ENCODE results near the gene ANO6.
A peak's percentile ranks its signal among the peaks of the same experiment; 100 is the strongest.

Gene ANO6

DNA sequence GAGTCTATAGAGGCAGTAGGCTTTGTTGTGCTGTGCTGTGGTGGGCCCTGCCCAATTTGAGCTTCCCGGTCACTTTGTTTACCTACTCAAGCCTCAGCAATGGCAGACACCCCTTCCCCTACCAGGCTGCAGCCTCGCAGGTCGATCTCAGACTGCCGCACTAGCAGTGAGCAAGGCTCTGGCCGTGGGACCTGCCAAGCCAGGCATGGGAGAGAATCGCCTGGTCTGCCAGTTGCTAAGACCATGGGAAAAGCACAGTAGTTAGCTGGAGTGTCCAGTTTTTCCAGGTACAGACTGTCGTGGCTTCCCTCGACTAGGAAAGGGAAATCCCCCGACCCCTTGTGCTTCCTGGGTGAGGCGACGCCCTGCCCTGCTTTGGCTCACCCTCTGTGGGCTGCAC is 26.3 kb downstream of the ANO6 start:
- Histone ChIP-seq H3K4me3 (ENCODE audit: low read depth, low read length) (no peak overlapping the region), H3K79me2 (ENCODE audit: control insufficient read depth, insufficient read depth, low read length, unreplicated experiment) (peaks cover 51% of the 10 kb centered on the region), H3K27ac (ENCODE audit: low read depth, low read length) (no peak overlapping the region), H3K4me1 (ENCODE audit: control insufficient read depth, insufficient read depth, low read length, unreplicated experiment) (peaks cover 13% of the 10 kb centered on the region), H3K27me3 (ENCODE audit: insufficient read depth, low read length) (no peaks in the 10 kb centered on the region), H3K36me3 (ENCODE audit: insufficient read depth, low read length) (no peaks in the 10 kb centered on the region), H2AFZ (ENCODE audit: low read length, unreplicated experiment) (no peak overlapping the region)

DNA sequence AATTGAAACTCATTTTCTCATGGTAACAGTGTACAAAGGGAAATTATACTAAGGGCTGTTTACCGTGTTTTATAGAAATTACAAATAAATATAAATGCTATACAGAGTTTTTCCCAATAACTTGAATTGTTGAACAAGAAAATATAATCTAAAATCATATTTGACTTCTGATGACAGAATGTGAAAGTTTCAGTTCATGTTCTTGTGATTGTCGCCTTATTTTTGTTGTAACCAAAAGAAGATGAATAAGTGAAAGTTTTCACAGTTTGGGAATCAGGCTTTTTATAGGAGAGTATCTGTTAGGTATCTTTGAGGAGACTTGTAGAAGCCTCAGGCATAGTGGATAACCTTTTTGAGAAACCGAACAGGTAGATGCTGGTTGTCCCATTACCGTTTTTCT is 28.1 kb downstream of the ANO6 start:
- Histone ChIP-seq H2AFZ (ENCODE audit: low read length, unreplicated experiment) (peak overlapping the region; percentile 24), H3K36me3 (ENCODE audit: insufficient read depth, low read length) (no peaks in the 10 kb centered on the region), H3K27me3 (ENCODE audit: insufficient read depth, low read length) (no peaks in the 10 kb centered on the region), H3K79me2 (ENCODE audit: control insufficient read depth, insufficient read depth, low read length, unreplicated experiment) (peaks cover 63% of the 10 kb centered on the region), H3K4me3 (ENCODE audit: low read depth, low read length) (peak overlapping the region; percentile 54), H3K4me1 (ENCODE audit: control insufficient read depth, insufficient read depth, low read length, unreplicated experiment) (peaks cover 13% of the 10 kb centered on the region), H3K27ac (ENCODE audit: low read depth, low read length) (peak overlapping the region; percentile 65; the same call in 1 of the 2 replicates)

GRCh38 chr12:45244561-45245343 is 28.9 kb downstream of the ANO6 start:
- Histone ChIP-seq H3K36me3 (ENCODE audit: insufficient read depth, low read length) (no peaks in the 10 kb centered on the region), H3K27me3 (ENCODE audit: insufficient read depth, low read length) (no peaks in the 10 kb centered on the region), H3K4me3 (ENCODE audit: low read depth, low read length) (peak overlapping the region; percentile 54), H2AFZ (ENCODE audit: low read length, unreplicated experiment) (peak overlapping the region; percentile 61), H3K79me2 (ENCODE audit: control insufficient read depth, insufficient read depth, low read length, unreplicated experiment) (peaks cover 59% of the 10 kb centered on the region), H3K4me1 (ENCODE audit: control insufficient read depth, insufficient read depth, low read length, unreplicated experiment) (peaks cover 13% of the 10 kb centered on the region), H3K27ac (ENCODE audit: low read depth, low read length) (peak overlapping the region; percentile 65)

- no peaks in the 10 kb centered on the region for H3K36me3 ChIP-seq (ENCODE audit: insufficient read depth, low read length)
- H3K4me3 ChIP-seq (ENCODE audit: low read depth, low read length), result 0 out of 2 replicates have a peak overlapping the region, but pooled peaks have one; percentile 37
- peaks cover 56% of the 10 kb centered on the region for H3K79me2 ChIP-seq (ENCODE audit: control insufficient read depth, insufficient read depth, low read length, unreplicated experiment)
- H2AFZ ChIP-seq (ENCODE audit: low read length, unreplicated experiment), result no peak overlapping the region
- H3K27me3 ChIP-seq (ENCODE audit: insufficient read depth, low read length), result no peaks in the 10 kb centered on the region
- peaks cover 13% of the 10 kb centered on the region for H3K4me1 ChIP-seq (ENCODE audit: control insufficient read depth, insufficient read depth, low read length, unreplicated experiment)
- H3K27ac ChIP-seq (ENCODE audit: low read depth, low read length), result peak overlapping the region; percentile 28; the same call in 1 of the 2 replicates
These were observed 30.3 kb downstream of the ANO6 start for GRCh38 chr12:45246236-45246635.

DNA sequence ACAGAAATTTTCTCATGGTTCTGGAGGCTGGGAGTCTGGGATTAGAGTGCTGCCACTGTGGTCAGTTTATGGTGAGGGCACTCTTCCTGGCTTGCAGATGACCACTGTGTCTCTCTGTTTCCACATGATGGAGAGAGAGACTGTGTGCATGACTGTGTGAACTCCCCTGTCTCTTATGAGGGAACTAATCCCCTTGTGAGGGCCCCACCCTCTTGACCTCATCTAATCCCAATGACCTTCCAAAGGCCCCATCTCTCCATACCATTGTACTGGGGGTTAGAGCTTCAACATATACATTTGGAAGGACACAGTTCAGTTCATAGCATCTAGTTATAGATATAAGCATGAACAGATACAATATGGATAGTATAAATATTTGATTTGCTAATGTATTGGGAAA is 31.7 kb downstream of the ANO6 start:
- peaks cover 13% of the 10 kb centered on the region for H3K4me1 ChIP-seq (ENCODE audit: control insufficient read depth, insufficient read depth, low read length, unreplicated experiment)
- no peak overlapping the region for H3K4me3 ChIP-seq (ENCODE audit: low read depth, low read length)
- H3K27ac ChIP-seq (ENCODE audit: low read depth, low read length), result no peak overlapping the region
- H3K27me3 ChIP-seq (ENCODE audit: insufficient read depth, low read length), result no peaks in the 10 kb centered on the region
- H3K36me3 ChIP-seq (ENCODE audit: insufficient read depth, low read length), result no peaks in the 10 kb centered on the region
- H2AFZ ChIP-seq (ENCODE audit: low read length, unreplicated experiment), result no peak overlapping the region
- H3K79me2 ChIP-seq (ENCODE audit: control insufficient read depth, insufficient read depth, low read length, unreplicated experiment), result peaks cover 50% of the 10 kb centered on the region

- Histone ChIP-seq H3K27ac (ENCODE audit: low read depth, low read length) (no peak overlapping the region), H2AFZ (ENCODE audit: low read length, unreplicated experiment) (no peak overlapping the region), H3K4me1 (ENCODE audit: control insufficient read depth, insufficient read depth, low read length, unreplicated experiment) (peaks cover 13% of the 10 kb centered on the region), H3K79me2 (ENCODE audit: control insufficient read depth, insufficient read depth, low read length, unreplicated experiment) (peaks cover 47% of the 10 kb centered on the region), H3K36me3 (ENCODE audit: insufficient read depth, low read length) (no peaks in the 10 kb centered on the region), H3K4me3 (ENCODE audit: low read depth, low read length) (no peak overlapping the region), H3K27me3 (ENCODE audit: insufficient read depth, low read length) (no peaks in the 10 kb centered on the region)
These were observed 32.2 kb downstream of the ANO6 start for GRCh38 chr12:45248095-45248494.

GRCh38 chr12:45254254-45254653 is 38.4 kb downstream of the ANO6 start:
- no peak overlapping the region for H2AFZ ChIP-seq (ENCODE audit: low read length, unreplicated experiment)
- H3K27ac ChIP-seq (ENCODE audit: low read depth, low read length), result no peak overlapping the region
- no peak overlapping the region for H3K4me3 ChIP-seq (ENCODE audit: low read depth, low read length)
- H3K27me3 ChIP-seq (ENCODE audit: insufficient read depth, low read length), result no peaks in the 10 kb centered on the region
- peaks cover 26% of the 10 kb centered on the region for H3K79me2 ChIP-seq (ENCODE audit: control insufficient read depth, insufficient read depth, low read length, unreplicated experiment)
- no peaks in the 10 kb centered on the region for H3K36me3 ChIP-seq (ENCODE audit: insufficient read depth, low read length)
- H3K4me1 ChIP-seq (ENCODE audit: control insufficient read depth, insufficient read depth, low read length, unreplicated experiment), result peaks cover 15% of the 10 kb centered on the region

DNA sequence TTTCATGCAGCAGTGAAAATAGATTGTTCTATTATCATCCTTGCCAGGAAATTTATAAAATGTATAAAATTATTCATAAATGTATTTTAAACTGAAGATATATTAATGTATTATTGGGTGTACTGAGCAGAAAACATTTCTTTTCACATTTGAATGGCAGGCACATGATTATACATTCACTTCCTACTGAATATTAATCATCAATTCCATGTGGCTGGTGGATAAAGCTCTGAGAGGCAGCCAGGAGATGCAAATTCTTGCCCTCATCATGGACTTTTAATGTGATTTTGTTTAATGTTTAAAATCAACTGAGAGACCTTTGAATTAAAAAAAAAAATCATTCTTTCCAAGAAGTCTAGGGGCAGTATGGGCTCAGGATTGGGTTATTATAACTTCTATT is 40.8 kb downstream of the ANO6 start:
- Histone ChIP-seq H3K79me2 (ENCODE audit: control insufficient read depth, insufficient read depth, low read length, unreplicated experiment) (peaks cover 35% of the 10 kb centered on the region), H3K36me3 (ENCODE audit: insufficient read depth, low read length) (no peaks in the 10 kb centered on the region), H3K27me3 (ENCODE audit: insufficient read depth, low read length) (no peaks in the 10 kb centered on the region), H3K27ac (ENCODE audit: low read depth, low read length) (no peak overlapping the region), H3K4me1 (ENCODE audit: control insufficient read depth, insufficient read depth, low read length, unreplicated experiment) (peaks cover 28% of the 10 kb centered on the region), H2AFZ (ENCODE audit: low read length, unreplicated experiment) (no peak overlapping the region), H3K4me3 (ENCODE audit: low read depth, low read length) (no peak overlapping the region)

DNA sequence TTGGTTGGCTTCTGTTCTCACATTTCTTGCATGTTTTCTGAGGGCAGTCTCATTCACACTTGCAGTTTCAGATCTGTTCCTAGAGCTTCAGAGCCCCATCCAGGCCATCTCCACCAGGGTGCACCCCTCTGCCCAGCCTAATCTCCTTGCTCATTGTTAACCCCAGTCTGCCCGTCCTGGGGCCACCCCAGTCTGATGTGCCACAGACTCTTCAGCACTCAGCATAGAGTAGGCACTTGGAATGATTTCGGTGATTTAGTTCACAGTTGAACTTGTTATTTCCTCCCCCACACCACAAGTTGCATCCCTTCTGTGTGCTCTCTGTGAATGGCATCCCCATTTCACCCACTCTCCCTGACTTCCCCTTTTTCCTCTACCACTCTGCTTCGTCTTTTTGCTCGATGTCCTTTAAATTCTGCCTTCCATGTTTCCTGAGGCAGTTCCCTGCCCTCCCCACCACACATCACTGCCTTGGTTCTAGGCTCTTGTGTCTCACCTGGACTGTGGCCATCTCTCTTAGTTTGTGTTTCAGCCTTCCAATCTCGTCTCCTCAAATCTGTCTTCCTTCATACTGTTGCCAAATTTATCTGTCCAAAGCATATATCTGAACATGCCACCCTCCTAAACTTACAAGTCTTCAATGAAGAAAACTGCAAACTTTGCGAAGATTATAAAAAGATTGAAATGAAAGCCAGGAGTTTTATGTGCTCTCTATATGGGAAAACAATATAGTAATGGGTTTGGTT is 41.5 kb downstream of the ANO6 start:
- Histone ChIP-seq H3K27me3 (ENCODE audit: insufficient read depth, low read length) (no peaks in the 10 kb centered on the region), H3K36me3 (ENCODE audit: insufficient read depth, low read length) (no peaks in the 10 kb centered on the region), H3K79me2 (ENCODE audit: control insufficient read depth, insufficient read depth, low read length, unreplicated experiment) (peaks cover 35% of the 10 kb centered on the region), H2AFZ (ENCODE audit: low read length, unreplicated experiment) (no peak overlapping the region), H3K4me1 (ENCODE audit: control insufficient read depth, insufficient read depth, low read length, unreplicated experiment) (peaks cover 28% of the 10 kb centered on the region), H3K4me3 (ENCODE audit: low read depth, low read length) (no peak overlapping the region), H3K27ac (ENCODE audit: low read depth, low read length) (no peak overlapping the region)

DNA sequence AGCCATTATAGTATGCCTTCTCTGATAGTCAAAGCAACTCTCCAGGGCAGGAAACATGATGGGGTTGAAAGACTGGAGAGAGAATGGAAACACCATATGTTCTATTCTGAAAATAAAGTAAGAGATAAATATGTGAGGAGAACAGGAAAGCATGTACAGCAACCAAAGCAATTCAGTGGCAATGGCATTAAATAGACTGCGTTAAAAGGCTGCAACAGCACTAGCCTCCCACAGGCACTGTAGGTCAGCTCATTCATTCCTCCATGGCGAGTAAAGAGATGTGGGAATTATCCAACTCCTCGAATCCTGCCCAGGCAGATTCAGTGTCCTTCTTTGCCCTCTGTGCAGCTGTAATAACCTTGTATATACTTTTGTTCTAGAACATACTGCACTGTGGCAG is 43.8 kb downstream of the ANO6 start:
- Histone ChIP-seq H2AFZ (ENCODE audit: low read length, unreplicated experiment) (no peak overlapping the region), H3K27me3 (ENCODE audit: insufficient read depth, low read length) (no peaks in the 10 kb centered on the region), H3K36me3 (ENCODE audit: insufficient read depth, low read length) (no peaks in the 10 kb centered on the region), H3K27ac (ENCODE audit: low read depth, low read length) (peak overlapping the region; percentile 74), H3K4me1 (ENCODE audit: control insufficient read depth, insufficient read depth, low read length, unreplicated experiment) (peaks cover 23% of the 10 kb centered on the region), H3K4me3 (ENCODE audit: low read depth, low read length) (peak overlapping the region; percentile 4; the same call in 1 of the 2 replicates), H3K79me2 (ENCODE audit: control insufficient read depth, insufficient read depth, low read length, unreplicated experiment) (peaks cover 50% of the 10 kb centered on the region)
